GM12872 (cell line): ENCODE measurements around the gene GRHPR.

Experiments used
- CTCF ChIP-seq: IDR thresholded peaks from 3 replicates; pipeline ENCODE4 v1.5.1; 2011; ENCODE audit warnings: low read depth, mild to moderate bottlenecking, low read length, moderate library complexity; ENCODE audit not compliant: insufficient read depth

Gene GRHPR

GRCh38 chr9:37426846-37427245 lies 4.3 kb downstream of the GRHPR start:
- TF ChIP-seq CTCF: no peak

GRCh38 chr9:37428345-37428744 lies 5.8 kb downstream of the GRHPR start:
- TF ChIP-seq CTCF: no peak

GRCh38 chr9:37429441-37430285 lies 7.2 kb downstream of the GRHPR start:
- TF ChIP-seq CTCF: no peak

GRCh38 chr9:37430841-37431597 lies 8.5 kb downstream of the GRHPR start:
- no peak for TF ChIP-seq CTCF

- TF ChIP-seq CTCF: no peak
Measured at GRCh38 chr9:37432020-37432419, 9.5 kb downstream of the GRHPR start.

GRCh38 chr9:37433867-37434371 lies 11.4 kb downstream of the GRHPR start:
- TF ChIP-seq CTCF: no peak

- TF ChIP-seq CTCF: no peak
Measured at GRCh38 chr9:37436540-37436939, 14.0 kb downstream of the GRHPR start.
